Panc1 (cell line): ENCODE measurements around the gene CCDC68. TPM values are rescaled to one million over a fixed set of nuclear protein-coding genes. Genes with fewer than 3 reads are reported as not detected.

ENCODE experiments used
- ATAC-seq: fragments of 200-7000 bp; cut with Tn5 transposase; 2 replicates; pipeline ENCODE4 v1.9.1; 2020; ENCODE audit warnings: mild to moderate bottlenecking, moderate library complexity
- BruUV-seq: library from RNA; stranded (reverse); fragments of 400-500 nt; replicated peaks from 2 replicates; lab custom pipeline; 2021; lab: Mats Ljungman, UMichigan
- CTCF ChIA-PET: fragments of 300-600 bp; sonication (Branson Sonifier 250); formaldehyde crosslinking; loops from one replicate; lab custom pipeline; 2022; ENCODE audit warnings: antibody characterized with exemption; lab: Charles Lee
- POLR2A ChIA-PET: fragments of 300-600 bp; sonication (Branson Sonifier 250); formaldehyde crosslinking; loops from one replicate; lab custom pipeline; 2022; ENCODE audit warnings: antibody characterized with exemption; lab: Charles Lee
- DNase-seq: peaks from one replicate; pipeline ENCODE4 v3.0.0-alpha.2; 2010; ENCODE audit warnings: low read depth, low spot score
- H3K27ac ChIP-seq: 2 replicates; pipeline ENCODE4 v1.5.1; 2011; ENCODE audit warnings: mild to moderate bottlenecking, low read length, inconsistent platforms
- H3K27me3 ChIP-seq: fragments of 200-500 bp; sonication (Bioruptor generic); 2 replicates; pipeline ENCODE4 v1.6.0; 2014; ENCODE audit warnings: low read length, inconsistent platforms; ENCODE audit not compliant: control insufficient read depth, insufficient read depth
- H3K36me3 ChIP-seq: fragments of 200-500 bp; sonication (Bioruptor generic); 2 replicates; pipeline ENCODE4 v1.5.1; 2014; ENCODE audit warnings: inconsistent platforms, mild to moderate bottlenecking, low read length, moderate library complexity; ENCODE audit not compliant: control insufficient read depth, insufficient read depth
- H3K4me1 ChIP-seq: 2 replicates; pipeline ENCODE4 v1.5.1; 2011; ENCODE audit warnings: inconsistent platforms, mild to moderate bottlenecking, low read length, moderate library complexity; ENCODE audit not compliant: control insufficient read depth, insufficient read depth
- H3K4me3 ChIP-seq, 2 experiments: 2 replicates each; pipeline ENCODE4 v1.5.1; 2011 to 2012; ENCODE audit warnings: low read depth in 2 of 2, low read length in 2 of 2, mild to moderate bottlenecking in 2 of 2, inconsistent platforms in 1 of 2, moderate library complexity in 1 of 2
- H3K9me3 ChIP-seq: fragments of 200-500 bp; sonication (Bioruptor generic); 2 replicates; pipeline ENCODE4 v1.5.1; 2014; ENCODE audit warnings: low read depth, mild to moderate bottlenecking, inconsistent platforms, low read length, moderate library complexity; ENCODE audit not compliant: control insufficient read depth, insufficient read depth
- CTCF ChIP-seq: fragments of 450-650 bp; IDR thresholded peaks from 2 replicates; pipeline ENCODE4 v1.5.1; 2017; ENCODE audit warnings: mild to moderate bottlenecking
- POLR2AphosphoS5 ChIP-seq: IDR thresholded peaks from 2 replicates; pipeline ENCODE4 v1.6.1; 2012; ENCODE audit warnings: mild to moderate bottlenecking, low read depth, low read length, moderate library complexity
- REST ChIP-seq, 2 experiments: IDR thresholded peaks; 2 replicates each; pipeline ENCODE4 v1.6.1; 2011 to 2012; ENCODE audit warnings: low read depth in 2 of 2, control low read depth in 1 of 2, low read length in 1 of 2, mild to moderate bottlenecking in 1 of 2, moderate library complexity in 1 of 2; ENCODE audit not compliant: insufficient read depth in 1 of 2
- SIN3A ChIP-seq: IDR thresholded peaks from 2 replicates; pipeline ENCODE4 v1.6.1; 2012; ENCODE audit warnings: low read depth, mild to moderate bottlenecking, low read length, moderate library complexity, borderline replicate concordance; ENCODE audit not compliant: insufficient read depth
- TCF7L2 ChIP-seq: IDR thresholded peaks from 2 replicates; pipeline ENCODE4 v1.6.1; 2011; ENCODE audit warnings: mild to moderate bottlenecking, low read depth, low read length, inconsistent platforms
- in situ Hi-C: cut with HindIII; loops from 2 replicates; pipeline ENCODE4 v1.10.0; 2016; ENCODE audit warnings: low sequenced_read_pairs, low pct_unique_long_range_greater_than_20kb
- intact Hi-C: fragments of 100-400 bp; cut with micrococcal nuclease; formaldehyde crosslinking; loops from one replicate; pipeline ENCODE4 v1.10.0; 2022; ENCODE audit not compliant: unreplicated experiment
- total RNA-seq: library from RNA; stranded (reverse); gene quantifications from one replicate; pipeline ENCODE4 v1.2.1, GENCODE V29; 2021; ENCODE audit not compliant: unreplicated experiment

The CCDC68 gene
- total RNA-seq, 1 experiment from 2014 or later, result 0.41 TPM

DNA sequence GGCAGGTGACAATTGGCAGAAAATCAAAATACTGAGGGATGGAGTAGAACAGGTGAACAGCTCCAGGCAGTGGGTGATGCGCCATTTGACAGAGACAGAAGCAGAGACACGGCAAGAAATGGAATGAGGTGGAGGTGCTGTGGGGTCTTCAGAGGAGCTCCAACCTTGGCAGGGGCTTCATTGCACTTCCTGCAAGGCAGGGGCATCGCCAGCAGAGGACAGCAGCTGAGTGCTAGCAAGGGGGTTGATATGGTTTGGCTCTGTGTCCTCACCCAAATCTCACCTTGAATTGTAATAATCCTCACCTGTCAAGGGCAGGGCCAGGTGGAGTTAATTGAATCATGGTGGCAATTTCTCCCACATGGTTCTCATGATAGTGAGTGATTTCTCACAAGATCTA is 42.8 kb downstream of the CCDC68 start:
- intact Hi-C loops, result no loop called here
- no peak for TF ChIP-seq CTCF
- no peak for TF ChIP-seq SIN3A
- no peak for TF ChIP-seq TCF7L2
- TF ChIP-seq POLR2AphosphoS5, result no peak
- no peaks in the 10 kb centered on the region for H3K27me3 ChIP-seq
- no TSS peak for BruUV-seq
- ChIA-PET POLR2A (no interaction called here), CTCF (no interaction called here)
- H3K4me1 ChIP-seq, result no peaks in the 10 kb centered on the region
- in situ Hi-C loops, result no loop called here
- H3K36me3 ChIP-seq, result no peaks in the 10 kb centered on the region
- DNase-seq (no peak), ATAC-seq (no peak)
- no peak overlapping the region for H3K27ac ChIP-seq
- H3K9me3 ChIP-seq, result no peaks in the 10 kb centered on the region
- no peak overlapping the region for H3K4me3 ChIP-seq

GRCh38 chr18:54914816-54915215 is 44.4 kb downstream of the CCDC68 start:
- TF ChIP-seq TCF7L2, result no peak
- no peak for TF ChIP-seq SIN3A
- no peak for TF ChIP-seq REST (IDR thresholded peaks at IDR 0.05; ENCODE audit: insufficient read depth in 1 of 2, low read depth in 2 of 2, low read length in 1 of 2)
- no peak for TF ChIP-seq POLR2AphosphoS5
- TF ChIP-seq CTCF, result no peak
- no TSS peak for BruUV-seq
- ChIA-PET CTCF (no interaction called here), POLR2A (no interaction called here)
- intact Hi-C loops, result no loop called here
- Histone ChIP-seq H3K27me3 (no peaks in the 10 kb centered on the region), H3K4me1 (no peaks in the 10 kb centered on the region), H3K27ac (no peak overlapping the region), H3K9me3 (no peaks in the 10 kb centered on the region), H3K36me3 (no peaks in the 10 kb centered on the region), H3K4me3 (no peak overlapping the region)
- DNase-seq (no peak), ATAC-seq (no peak)
- in situ Hi-C loops, result no loop called here
